Mucosa of descending colon (tissue), 3 donors: Measurements from ENCODE around the gene LCN1. TPM values are rescaled to one million over a fixed set of nuclear protein-coding genes. Genes with fewer than 3 reads are reported as not detected.

Experiments used
- ATAC-seq: fragments of 200-7000 bp; cut with Tn5 transposase; one replicate; pipeline ENCODE4 v1.9.1; 2020; ENCODE audit warnings: mild to moderate bottlenecking, moderate library complexity
- DNase-seq, 3 donors: peaks; one replicate each; pipeline ENCODE4 v3.0.0-alpha.2; 2020
- H3K36me3 ChIP-seq: fragments of 200-600 bp; one replicate; pipeline ENCODE4 v1.8.0; 2021; ENCODE audit warnings: low read depth, mild to moderate bottlenecking
- H3K4me1 ChIP-seq: fragments of 200-600 bp; one replicate; pipeline ENCODE4 v1.8.0; 2021; ENCODE audit warnings: low read depth, mild to moderate bottlenecking
- H3K4me3 ChIP-seq: fragments of 200-600 bp; one replicate; pipeline ENCODE4 v1.8.0; 2021; ENCODE audit warnings: mild to moderate bottlenecking
- H3K9me3 ChIP-seq: fragments of 200-600 bp; one replicate; pipeline ENCODE4 v1.8.0; 2021; ENCODE audit warnings: mild to moderate bottlenecking
- intact Hi-C, 2 donors: fragments of 100-400 bp; cut with DNase I in 1 of 2; cut with micrococcal nuclease in 1 of 2; formaldehyde crosslinking; loops; one replicate each; pipeline versions ENCODE4 v1.11.0 to v1.11.1; 2022; cut with DNase I, micrococcal nuclease
- total RNA-seq, 3 donors: library from RNA; stranded (reverse); fragmentation: NEBNext Ultra II Directional in 2 of 3; extraction: Animal tissue kit (Norgen Biotek cat#: 25700) in 2 of 3; gene quantifications; one replicate each; pipeline versions ENCODE4 v1.2.1 to v1.2.4, GENCODE V29; 2021 to 2023
- TF ChIP-seq, protein P1 (sequence below): fragments of 200-600 bp; IDR thresholded peaks from one replicate; pipeline ENCODE4 v1.8.0; 2022; ENCODE audit warnings: antibody characterized with exemption, mild to moderate bottlenecking
- donor health status: DM: no; HTN: no; CAD: no; lungs with moderate emphysema.
- donor health status: DM: no; HTN: no; CAD: no.
- donor health status: DM: no; HTN: yes; CAD: no.

Gene LCN1
- total RNA-seq, 3 donors from 2014 or later, result not detected

DNA sequence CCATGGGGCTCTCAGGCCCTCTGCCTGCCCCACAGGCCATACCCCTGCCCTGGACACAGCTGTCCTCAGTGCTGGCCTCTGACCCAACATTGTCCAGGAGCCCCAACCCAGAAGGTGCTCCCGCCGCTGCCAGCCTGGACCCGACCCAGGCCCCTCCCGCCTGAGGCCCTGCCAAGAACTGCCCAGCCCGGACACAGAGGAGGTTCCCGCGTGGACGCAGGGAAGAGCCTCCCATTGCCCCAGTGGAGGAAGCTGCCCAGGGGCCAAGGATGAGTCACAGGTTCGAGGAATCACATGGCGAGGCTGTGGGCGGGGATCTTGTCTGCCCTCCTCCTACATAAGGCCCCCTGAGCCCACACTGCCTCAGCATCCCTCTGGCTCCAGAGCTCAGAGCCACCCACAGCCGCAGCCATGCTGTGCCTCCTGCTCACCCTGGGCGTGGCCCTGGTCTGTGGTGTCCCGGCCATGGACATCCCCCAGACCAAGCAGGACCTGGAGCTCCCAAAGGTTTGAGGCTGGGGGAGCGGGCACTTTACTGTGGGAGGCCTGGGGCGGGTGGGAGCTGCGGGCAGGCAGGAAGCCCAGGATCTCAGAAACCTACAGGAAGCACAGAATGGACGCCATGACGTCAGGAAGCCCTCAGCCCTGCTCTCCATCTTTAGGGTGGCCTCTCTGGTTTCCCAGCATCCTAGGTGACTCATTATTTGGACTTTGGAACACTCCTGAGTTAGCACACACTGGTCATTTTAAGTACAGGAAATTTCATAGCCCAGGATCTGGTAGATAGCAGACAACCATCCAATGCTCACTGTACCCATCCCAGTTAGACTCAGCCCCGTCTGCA is 40.4 kb downstream of the LCN1 start, which contains the start of gene PAEP:
Gene PAEP, plus strand, starts transcription at position 366 of the 844 bp plus-strand sequence.
- Histone ChIP-seq H3K36me3 (no peaks in the 10 kb centered on the region), H3K9me3 (no peaks in the 10 kb centered on the region), H3K4me3 (no peak within 1 kb of the TSS), H3K4me1 (no peaks in the 10 kb centered on the region)
- intact Hi-C loops, result no loop called here
- no peak for DNase-seq
- ATAC-seq, result no peak
- TF ChIP-seq, protein P1, sequence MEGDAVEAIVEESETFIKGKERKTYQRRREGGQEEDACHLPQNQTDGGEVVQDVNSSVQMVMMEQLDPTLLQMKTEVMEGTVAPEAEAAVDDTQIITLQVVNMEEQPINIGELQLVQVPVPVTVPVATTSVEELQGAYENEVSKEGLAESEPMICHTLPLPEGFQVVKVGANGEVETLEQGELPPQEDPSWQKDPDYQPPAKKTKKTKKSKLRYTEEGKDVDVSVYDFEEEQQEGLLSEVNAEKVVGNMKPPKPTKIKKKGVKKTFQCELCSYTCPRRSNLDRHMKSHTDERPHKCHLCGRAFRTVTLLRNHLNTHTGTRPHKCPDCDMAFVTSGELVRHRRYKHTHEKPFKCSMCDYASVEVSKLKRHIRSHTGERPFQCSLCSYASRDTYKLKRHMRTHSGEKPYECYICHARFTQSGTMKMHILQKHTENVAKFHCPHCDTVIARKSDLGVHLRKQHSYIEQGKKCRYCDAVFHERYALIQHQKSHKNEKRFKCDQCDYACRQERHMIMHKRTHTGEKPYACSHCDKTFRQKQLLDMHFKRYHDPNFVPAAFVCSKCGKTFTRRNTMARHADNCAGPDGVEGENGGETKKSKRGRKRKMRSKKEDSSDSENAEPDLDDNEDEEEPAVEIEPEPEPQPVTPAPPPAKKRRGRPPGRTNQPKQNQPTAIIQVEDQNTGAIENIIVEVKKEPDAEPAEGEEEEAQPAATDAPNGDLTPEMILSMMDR, result no peak

DNA sequence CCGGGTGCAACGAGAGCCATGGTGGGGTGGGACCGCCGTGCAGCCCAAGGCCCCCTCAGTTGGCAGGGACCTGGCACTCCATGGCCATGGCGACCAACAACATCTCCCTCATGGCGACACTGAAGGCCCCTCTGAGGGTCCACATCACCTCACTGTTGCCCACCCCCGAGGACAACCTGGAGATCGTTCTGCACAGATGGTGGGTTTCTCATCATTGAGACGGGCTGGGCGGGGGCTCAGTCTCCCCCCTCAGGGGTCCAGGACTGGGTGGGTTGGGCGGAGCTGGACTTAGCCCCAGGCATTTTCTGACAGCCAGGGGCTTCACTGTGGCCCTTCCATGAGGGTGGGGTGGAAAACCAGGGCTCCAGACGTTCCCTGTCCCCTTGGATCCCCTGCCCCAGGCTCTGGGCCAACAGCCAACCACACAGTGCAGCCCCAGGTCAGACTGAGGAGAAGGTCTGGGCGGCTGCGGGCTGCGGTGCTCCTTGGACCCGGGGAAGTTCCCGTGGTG is 41.0 kb downstream of the LCN1 start:
- no peak for DNase-seq
- intact Hi-C loops, result no loop called here

DNA sequence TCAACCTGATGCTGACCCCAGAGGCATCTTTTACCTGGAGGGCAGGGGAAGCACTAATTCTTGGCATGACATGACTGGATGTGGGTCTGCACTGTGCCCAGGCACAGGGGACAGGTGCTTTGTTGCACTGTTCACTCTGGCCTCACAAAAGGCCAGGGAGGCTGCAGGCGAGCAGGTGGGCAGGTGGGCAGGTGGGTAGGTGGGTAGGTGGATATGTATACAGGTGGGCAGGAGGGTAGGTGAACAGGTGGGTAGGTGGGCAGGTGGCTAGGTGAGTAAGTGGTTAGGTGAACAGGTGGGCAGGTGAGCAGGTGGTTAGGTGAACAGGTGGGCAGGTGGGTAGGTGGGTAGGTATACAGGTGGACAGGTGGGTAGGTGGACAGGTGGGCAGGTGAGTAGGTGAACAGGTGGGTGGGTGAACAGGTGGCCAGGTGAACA is 41.8 kb downstream of the LCN1 start:
- H3K9me3 ChIP-seq, result no peaks in the 10 kb centered on the region
- ATAC-seq (no peak), DNase-seq (no peak)
- intact Hi-C loops, result no loop called here
- H3K4me3 ChIP-seq, result no peak overlapping the region
- H3K4me1 ChIP-seq, result no peaks in the 10 kb centered on the region
- TF ChIP-seq, protein P1, result no peak
- no peaks in the 10 kb centered on the region for H3K36me3 ChIP-seq

More for the DNA sequence above, 41.0 kb downstream of the LCN1 start:
- no peak for ATAC-seq
- Histone ChIP-seq H3K36me3 (no peaks in the 10 kb centered on the region), H3K9me3 (no peaks in the 10 kb centered on the region), H3K4me3 (no peak overlapping the region), H3K4me1 (no peaks in the 10 kb centered on the region)
- TF ChIP-seq, protein P1, result no peak

DNA sequence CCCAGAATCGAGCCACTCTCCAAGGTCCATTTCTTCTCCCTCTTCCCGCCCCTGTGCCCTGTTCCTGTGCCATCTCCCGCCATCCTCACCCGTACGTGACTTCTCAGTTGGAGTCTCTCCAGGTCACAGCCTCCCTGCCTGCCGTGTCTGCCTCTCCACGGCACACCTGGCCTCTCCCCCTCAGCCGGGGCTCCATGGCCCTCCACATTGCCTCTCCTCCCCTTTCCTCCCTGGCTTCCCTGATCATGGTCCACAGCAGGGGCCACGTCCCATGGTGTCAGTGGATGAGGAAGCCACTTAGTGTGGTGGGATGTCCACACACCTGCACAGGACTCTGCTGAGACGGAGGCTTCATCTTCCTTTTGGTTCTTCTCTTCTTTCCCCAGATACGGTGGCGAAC is 42.6 kb downstream of the LCN1 start:
- ATAC-seq, result no peak

DNA sequence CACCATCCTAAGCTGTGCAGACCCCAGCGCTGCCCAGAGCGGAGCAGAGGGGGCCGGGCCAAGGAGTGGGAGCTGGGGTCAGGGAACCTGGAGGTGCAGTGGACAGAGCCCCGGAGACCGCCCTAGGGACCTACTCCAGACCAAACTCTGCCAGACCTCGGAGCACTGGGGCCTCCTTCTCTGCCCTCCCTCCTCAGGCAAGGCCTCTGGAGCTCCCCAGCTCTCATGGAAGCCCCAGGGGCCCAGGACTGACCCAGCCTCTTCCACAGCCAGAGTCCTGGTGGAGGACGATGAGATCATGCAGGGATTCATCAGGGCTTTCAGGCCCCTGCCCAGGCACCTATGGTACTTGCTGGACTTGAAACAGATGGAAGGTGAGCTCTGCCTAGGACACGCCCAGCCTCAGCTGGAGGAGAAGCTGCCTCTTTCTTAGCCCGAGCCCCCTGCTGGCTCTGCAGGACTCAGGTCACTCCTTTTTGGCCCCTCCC is 43.9 kb downstream of the LCN1 start:
- intact Hi-C loops, result no loop called here

More for the DNA sequence above, 42.6 kb downstream of the LCN1 start:
- H3K9me3 ChIP-seq, result no peaks in the 10 kb centered on the region
- no peak overlapping the region for H3K4me3 ChIP-seq
- intact Hi-C loops, result no loop called here
- no peaks in the 10 kb centered on the region for H3K36me3 ChIP-seq
- TF ChIP-seq, protein P1, result no peak
- DNase-seq, result no peak
- no peaks in the 10 kb centered on the region for H3K4me1 ChIP-seq

More for the DNA sequence above, 43.9 kb downstream of the LCN1 start:
- no peaks in the 10 kb centered on the region for H3K9me3 ChIP-seq
- no peak overlapping the region for H3K4me3 ChIP-seq
- H3K4me1 ChIP-seq, result no peaks in the 10 kb centered on the region
- TF ChIP-seq, protein P1, result no peak
- ATAC-seq, result no peak
- H3K36me3 ChIP-seq, result no peaks in the 10 kb centered on the region
- no peak for DNase-seq
